ENCODE data around the gene PRSS21.

Gene PRSS21

DNA sequence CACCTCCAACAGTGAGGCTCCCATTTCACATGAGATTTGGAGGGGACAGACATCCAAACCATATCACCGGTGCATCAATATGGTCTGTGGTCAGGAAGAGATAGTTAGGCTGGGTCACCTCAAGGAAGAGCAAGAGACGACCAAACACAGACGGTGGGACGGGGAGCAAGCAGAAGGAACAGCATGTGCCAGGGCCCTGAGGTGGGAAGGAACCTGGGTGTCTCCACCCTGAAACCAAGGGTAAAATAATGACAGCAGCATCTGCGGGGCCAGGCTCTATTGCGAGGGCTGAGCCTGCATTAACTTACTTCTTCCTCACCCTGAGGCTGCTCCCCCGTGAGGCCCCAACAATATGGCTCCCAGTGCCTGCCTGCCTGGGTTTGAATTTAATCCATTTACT, 8.9 kb upstream of the PRSS21 start:
- in situ Hi-C loops (cut with HindIII; ENCODE audit: low pct_ligation_motif_present, low sequenced_read_pairs): no loop called here
- TF ChIP-seq CTCF (IDR thresholded peaks at IDR 0.05; ENCODE audit: low read depth, low read length, missing control alignments): no peak
- no peak overlapping the region for H3K27ac ChIP-seq
- peaks cover 7% of the 10 kb centered on the region for H3K27me3 ChIP-seq (replicated peaks)
- no peaks in the 10 kb centered on the region for H3K36me3 ChIP-seq (replicated peaks)
- H3K4me3 ChIP-seq (ENCODE audit: low read depth, low read length): no peak overlapping the region
- no peak for DNase-seq

DNA sequence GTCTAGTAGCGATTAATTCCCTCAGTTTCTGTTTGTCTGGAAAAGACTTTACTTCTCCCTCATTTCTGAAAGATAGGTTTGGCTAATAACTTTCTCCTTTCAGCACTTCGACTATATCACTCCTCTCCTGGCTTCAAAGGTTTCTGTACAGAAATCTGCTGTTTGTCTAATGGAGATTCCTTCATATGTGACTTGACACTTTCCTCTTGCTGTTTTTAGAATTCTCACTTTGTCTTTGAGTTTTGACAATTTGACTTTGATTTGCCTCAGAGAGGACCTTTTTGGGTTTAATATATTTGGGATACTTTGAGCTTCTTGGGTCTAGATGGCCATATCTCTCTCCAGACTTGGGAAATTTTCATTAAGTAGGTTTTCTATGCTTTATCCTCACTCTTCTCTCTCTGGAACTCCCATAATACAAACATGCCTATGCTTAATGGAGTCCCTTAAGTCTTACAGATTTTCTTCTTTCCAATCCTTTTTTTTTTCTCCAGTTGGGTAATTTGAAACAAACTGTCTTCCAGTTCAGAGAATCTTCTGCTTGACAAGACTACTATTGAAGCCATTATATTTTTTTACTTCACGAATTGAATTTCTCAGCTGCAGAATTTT, 7.8 kb upstream of the PRSS21 start:
- DNase-seq: no peak
- no peak overlapping the region for H3K4me3 ChIP-seq (ENCODE audit: low read depth, low read length)
- no peak for TF ChIP-seq CTCF (IDR thresholded peaks at IDR 0.05; ENCODE audit: low read depth, low read length, missing control alignments)
- H3K36me3 ChIP-seq (replicated peaks): no peaks in the 10 kb centered on the region
- peaks cover 7% of the 10 kb centered on the region for H3K27me3 ChIP-seq (replicated peaks)
- in situ Hi-C loops (cut with HindIII; ENCODE audit: low pct_ligation_motif_present, low sequenced_read_pairs): no loop called here
- H3K27ac ChIP-seq: no peak overlapping the region

DNA sequence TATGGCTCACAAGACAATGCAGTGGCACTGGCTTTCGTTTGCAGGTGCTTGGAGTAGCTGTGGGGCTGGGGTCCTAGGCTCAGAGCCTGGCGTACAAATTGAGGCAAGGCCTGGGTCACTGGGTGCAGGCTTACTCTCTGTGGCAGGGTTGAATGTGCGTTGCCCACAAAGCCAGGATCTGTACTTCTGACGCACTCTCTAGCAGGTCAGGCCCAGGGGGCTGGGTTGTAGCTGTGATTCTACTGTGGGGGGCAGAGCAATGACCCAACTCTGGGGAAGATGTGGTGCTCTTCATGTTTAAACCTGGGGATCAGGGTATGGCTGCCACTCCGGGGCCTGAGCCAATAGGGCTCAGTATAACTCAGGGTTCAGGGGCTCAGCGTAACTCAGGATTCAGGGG, 6.4 kb upstream of the PRSS21 start:
- H3K36me3 ChIP-seq (replicated peaks): no peaks in the 10 kb centered on the region
- DNase-seq: no peak
- H3K27ac ChIP-seq: no peak overlapping the region
- in situ Hi-C loops (cut with HindIII; ENCODE audit: low pct_ligation_motif_present, low sequenced_read_pairs): no loop called here
- no peak for TF ChIP-seq CTCF (IDR thresholded peaks at IDR 0.05; ENCODE audit: low read depth, low read length, missing control alignments)
- H3K4me3 ChIP-seq (ENCODE audit: low read depth, low read length): no peak overlapping the region
- H3K27me3 ChIP-seq (replicated peaks): peaks cover 9% of the 10 kb centered on the region

DNA sequence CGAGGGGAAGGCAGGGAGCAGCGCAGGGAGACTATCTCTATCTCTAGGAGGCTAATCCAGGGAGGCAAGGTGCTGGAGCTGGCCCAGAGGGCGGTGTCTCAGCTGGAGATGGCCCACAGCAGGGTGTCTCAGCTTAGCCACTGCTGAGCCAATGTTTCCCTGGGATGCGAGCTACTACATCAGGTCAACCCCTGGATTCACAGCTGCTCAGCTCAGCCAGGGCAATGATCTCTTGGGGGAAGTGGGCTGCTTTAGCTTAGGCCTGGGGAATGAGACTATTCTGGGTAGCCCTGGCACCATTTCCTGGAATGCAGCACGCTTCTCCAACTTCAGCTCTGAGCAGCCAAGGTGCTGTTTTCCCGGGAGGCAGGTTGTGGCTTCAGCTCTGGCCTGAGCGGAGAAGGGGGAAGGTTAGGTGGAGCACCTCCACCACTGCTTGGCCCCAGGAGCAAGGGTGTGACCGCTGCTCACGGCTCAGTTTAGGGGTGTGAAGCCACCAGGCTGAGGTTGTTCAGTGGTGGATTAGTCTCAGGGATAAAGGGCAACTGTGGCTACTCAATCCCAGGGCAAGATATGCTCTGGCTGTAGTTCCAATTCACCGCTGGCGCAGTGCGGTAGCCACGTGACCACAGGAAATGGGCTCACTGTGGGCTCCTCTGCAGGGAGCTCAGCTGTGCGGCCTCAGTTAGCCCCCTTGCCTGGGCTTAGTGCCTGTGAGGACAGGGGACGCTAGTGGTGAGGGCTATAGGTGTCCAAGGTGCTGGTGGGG, 5.2 kb upstream of the PRSS21 start:
- no peak for TF ChIP-seq CTCF (IDR thresholded peaks at IDR 0.05; ENCODE audit: low read depth, low read length, missing control alignments)
- Histone ChIP-seq H3K27ac (no peak overlapping the region), H3K4me3 (ENCODE audit: low read depth, low read length) (no peak overlapping the region), H3K27me3 (replicated peaks) (peaks cover 9% of the 10 kb centered on the region), H3K36me3 (replicated peaks) (no peaks in the 10 kb centered on the region)
- no peak for DNase-seq
- in situ Hi-C loops (cut with HindIII; ENCODE audit: low pct_ligation_motif_present, low sequenced_read_pairs): no loop called here

DNA sequence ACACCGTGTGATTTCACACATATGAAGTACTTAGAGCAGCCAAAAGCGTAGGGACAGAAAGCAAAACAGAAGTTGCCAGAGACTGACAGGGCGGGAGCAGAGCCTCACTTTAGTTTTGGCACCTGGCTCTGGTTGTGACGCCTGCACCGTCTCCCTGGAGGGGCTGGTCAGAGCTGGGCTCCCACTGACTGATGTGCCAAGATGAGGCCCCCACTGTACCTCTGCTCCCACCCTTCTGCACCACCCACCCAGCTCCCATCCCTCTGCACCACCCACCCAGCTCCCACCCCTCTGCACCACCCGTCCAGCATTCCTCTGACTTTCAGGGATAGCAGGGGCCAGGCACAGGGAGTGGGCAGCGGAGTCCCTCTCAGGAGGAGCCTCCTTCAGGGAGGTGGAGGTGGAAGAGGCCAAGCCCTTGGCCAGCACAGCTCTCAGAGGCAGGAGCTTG, 3.2 kb upstream of the PRSS21 start:
- Histone ChIP-seq H3K4me3 (ENCODE audit: low read depth, low read length) (no peak overlapping the region), H3K27ac (no peak overlapping the region), H3K36me3 (replicated peaks) (no peaks in the 10 kb centered on the region), H3K27me3 (replicated peaks) (peaks cover 9% of the 10 kb centered on the region)
- no peak for TF ChIP-seq CTCF (IDR thresholded peaks at IDR 0.05; ENCODE audit: low read depth, low read length, missing control alignments)
- DNase-seq: no peak
- in situ Hi-C loops (cut with HindIII; ENCODE audit: low pct_ligation_motif_present, low sequenced_read_pairs): no loop called here

All from brain microvascular endothelial cell (primary cell).